HG03565 (cell line): ENCODE measurements around the gene FAM222B.
A peak's percentile ranks its signal among the peaks of the same experiment; 100 is the strongest.
"Not testable (repeated sequence)": the region's sequence is repeated elsewhere in the genome, so short reads cannot be mapped to it uniquely, and the experiment has no call there.

ENCODE experiments used
- ATAC-seq: cut with Tn5 transposase; IDR thresholded peaks from one replicate; pipeline ENCODE4 v1.9.1; 2021; ENCODE audit warnings: mild to moderate bottlenecking, moderate library complexity; ENCODE audit not compliant: unreplicated experiment

Gene FAM222B

DNA sequence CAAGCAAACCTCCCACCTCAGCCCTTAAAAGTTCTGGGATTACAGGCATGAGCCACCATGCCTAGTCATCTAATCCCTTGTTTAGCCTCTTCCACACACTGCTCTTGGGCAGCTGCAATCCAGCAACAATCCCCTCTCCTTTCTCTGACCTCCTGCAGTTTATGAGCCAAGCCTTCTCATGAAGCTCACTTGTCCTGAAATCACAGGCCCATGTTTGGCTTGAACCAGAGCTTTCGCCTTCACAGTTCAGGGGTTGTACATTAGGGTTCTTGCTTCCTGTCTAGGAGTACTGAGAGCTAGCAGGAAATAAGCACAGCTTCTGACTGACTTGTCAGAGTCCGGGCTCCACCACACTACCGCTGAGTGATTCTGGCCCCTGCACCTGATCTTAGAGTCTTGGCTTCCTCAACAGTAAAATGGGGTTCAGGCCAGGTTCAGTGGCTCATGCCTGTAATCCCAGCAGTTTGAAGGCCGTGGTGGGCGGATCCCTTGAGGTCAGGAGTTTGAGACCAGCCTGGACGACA lies 28.5 kb upstream of the FAM222B start:
- ATAC-seq: peak; percentile 56

DNA sequence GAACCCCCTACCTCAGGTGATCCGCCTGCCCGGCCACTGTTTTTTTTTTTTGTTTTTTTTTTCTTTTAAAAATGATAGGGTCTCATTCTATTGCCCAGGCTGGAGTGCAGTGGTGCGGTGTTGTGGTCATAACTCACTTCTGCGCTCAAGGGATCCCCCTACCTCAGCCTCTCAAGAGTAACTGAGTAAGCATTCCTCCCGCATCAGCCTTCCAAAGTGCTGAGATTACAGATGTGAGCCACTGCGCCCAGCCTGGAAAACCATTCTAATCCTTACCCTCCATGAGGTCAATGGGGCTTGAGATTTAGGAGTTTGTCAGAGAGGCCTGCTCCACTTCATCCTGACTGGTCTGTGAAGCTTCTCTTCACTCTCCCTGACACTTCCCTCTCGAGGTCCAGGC lies 24.7 kb upstream of the FAM222B start:
- ATAC-seq: no peak

DNA sequence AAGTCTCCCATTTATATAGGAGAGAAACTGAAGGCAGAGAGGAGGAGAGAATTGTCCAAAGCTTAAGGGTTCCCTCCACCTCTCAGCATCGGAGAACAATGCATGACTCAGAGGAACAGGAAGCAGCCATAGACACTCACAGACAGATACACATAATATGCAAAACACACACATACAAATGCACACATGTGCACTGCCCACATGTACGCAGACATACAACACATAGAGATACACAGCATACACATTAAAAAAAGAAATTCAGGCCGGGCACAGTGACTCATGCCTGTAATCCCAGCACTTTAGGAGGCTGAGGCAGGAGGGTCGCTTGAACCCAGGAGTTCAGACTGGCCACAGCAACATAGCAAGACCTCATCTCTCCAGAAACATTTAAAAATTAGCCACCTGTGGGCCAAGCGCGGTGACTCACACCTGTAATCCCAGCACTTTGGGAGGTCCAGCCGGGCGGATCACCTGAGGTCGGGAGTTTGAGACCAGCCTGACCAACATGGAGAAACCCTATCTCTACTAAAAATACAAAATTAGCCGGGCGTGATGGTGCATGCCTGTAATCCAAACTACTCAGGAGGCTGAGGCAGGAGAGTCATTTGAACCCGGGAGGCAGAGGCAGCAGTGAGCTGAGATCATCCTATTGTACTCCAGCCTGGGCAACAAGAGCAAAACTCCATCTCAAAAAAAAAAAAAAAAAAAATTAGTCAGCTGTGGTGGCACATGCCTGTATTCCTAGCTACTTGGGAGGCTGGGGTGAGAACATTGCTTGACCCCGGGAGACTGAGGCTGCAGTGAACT lies 23.6 kb upstream of the FAM222B start:
- no peak for ATAC-seq

DNA sequence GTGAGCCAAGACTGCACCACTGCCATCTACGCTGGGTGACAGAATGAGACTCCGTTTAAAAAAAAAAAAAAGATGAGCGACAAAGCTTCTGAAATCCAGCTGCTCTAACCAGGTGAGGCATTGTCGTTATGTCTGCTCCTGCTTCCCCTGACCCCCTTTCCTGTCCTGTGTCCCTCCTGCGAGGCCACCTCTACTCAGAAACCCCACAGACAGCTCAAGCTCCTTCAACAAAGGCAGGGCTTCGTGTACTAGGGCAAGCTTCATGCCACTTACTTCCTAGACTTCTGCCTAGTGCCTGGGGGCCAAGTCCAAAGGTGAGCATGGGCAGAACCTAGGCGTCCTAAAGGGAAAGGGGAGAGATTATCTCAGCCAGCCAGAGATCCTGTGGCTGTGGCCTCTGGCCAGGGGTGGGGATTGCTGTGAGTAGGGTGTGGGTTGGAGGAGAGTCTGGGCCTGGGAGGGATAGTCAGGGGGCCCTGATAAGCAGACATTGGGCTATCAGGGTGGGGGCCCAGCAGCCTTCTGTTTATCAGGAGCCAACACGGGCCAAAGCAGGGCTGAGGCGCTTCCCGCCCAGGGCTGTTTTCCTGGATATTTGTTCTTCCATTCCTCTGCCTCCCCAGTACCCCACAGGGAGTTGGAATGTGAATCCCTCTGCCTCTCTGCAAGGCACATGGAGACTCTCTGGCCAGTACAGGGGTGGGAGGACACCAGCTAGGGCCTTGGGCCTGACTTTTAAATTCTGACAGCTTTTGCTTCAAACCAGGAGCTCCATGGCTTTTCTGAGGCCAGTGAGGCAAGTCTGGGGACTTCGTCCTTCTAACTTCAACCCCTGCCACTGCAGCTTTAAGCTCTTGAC lies 22.6 kb upstream of the FAM222B start:
- no peak for ATAC-seq

DNA sequence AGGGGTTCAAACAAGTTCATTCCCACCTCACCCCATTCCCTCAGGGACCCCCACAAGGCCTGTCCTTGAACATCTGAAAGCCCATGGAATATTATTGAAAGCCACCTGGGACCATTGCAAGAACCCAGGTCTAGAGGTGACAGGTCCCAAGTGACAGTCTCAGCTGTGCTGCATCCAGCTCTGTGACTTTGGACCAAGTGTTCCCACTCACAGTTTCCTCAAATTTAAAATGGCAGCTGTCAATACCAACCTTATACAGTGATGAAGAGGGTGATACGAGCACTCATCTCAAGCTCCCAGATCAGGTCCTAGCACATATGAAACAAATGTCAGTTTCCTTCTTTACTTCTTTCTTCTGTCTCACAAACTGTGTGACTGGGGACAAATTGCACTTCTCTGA lies 21.4 kb upstream of the FAM222B start:
- no peak for ATAC-seq

DNA sequence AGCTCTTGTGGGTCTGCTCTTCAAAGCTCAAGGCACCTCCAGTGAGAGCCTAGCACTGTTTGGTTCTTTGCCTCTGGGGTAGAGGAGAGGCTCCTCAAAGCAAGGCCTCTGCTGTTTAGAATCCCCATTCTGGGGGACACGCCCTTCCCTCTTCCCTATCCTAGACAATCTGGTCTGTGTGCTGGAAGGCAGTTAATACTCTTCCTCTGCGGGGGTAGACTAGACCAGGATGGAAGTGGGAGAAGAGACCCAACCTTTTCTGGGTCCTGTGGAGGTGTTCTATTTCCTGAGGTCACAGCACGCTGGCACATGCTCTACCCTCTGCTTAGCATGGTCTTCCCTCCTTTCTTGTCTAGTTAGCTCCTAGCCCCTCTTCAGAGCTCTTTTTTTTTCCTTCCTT lies 20.0 kb upstream of the FAM222B start:
- ATAC-seq: no peak

DNA sequence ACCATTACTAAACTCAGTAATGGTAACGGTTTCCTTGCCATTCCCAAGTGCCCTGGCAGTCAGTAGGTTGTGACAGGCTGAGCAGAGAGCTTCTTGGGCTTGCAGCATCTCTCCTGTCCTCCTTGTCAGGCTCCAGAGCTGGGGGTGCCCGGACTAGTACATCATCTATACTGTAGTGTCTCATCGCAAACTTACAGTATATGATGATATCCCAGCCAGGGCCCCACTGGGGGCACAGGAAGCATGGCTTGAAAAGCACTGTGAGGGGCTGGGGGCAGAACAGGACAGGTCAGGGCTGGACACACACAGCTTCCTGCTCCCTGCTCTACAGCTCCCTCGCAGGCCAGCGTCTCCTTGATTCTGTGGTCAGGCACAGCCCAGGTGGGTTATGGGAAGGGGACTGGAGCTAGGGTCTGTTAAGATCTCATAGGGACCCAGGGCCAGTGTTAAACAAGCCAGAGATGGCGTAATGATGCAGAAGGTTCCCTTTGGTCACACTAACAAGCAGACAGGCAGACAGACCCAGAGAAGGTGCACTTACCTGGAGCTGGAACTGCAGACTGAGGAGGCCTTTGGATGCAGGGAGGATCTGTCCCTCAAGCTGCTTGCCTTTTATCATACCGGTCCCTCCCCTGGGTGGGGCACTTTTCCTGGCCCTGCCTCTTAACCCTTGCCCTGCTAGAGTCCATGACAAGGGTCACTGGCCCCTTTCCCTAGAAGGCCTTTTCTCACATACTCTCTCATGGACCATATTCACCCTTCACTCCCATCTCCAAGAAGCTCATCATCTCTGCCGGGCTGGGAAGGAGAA lies 19.0 kb upstream of the FAM222B start:
- ATAC-seq: no peak

DNA sequence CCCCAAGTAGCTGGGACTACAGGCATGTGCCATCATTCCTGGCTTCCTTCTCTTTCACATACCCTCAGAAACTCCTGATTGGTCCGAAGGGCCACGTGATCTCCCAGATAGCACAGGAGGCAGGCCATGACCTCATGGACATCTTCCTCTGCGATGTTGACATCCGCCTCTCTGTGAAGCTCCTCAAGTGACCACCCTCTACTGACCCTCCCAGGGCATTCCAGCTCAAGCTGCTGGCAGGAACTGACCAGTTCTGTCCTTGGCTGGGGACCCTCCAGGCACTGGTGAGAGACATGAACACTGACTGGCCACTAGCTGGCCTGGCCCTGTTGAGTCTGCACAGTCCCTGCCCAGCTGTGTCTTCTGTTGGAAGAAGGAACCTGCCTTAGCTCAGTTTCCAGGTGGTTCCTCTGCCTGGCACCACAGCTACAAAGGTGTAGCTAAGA lies 17.8 kb upstream of the FAM222B start:
- no peak for ATAC-seq

DNA sequence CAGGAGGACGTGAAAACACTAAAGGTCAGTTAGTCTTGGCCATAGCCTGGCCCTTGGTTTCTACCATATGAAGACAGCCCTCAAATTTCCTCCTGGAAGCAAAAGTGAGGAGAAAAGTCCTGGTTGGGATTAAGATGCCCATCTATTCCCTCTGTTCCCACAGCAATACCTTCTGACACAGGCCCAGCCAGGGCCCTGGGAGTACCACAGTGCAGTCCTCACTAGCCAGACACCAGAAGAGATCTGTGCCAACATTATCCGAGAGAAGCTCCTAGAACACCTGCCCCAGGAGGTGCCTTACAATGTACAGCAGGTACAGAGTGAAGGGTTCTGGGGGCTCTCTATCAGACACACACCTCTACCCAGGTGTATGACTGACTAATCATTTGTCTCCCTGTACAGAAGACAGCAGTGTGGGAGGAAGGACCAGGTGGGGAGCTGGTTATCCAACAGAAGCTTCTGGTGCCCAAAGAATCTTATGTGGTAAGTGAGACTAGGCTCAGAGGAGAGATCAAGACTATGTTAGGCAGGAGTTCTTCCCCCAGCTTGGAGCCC lies 16.3 kb upstream of the FAM222B start:
- ATAC-seq: no peak

DNA sequence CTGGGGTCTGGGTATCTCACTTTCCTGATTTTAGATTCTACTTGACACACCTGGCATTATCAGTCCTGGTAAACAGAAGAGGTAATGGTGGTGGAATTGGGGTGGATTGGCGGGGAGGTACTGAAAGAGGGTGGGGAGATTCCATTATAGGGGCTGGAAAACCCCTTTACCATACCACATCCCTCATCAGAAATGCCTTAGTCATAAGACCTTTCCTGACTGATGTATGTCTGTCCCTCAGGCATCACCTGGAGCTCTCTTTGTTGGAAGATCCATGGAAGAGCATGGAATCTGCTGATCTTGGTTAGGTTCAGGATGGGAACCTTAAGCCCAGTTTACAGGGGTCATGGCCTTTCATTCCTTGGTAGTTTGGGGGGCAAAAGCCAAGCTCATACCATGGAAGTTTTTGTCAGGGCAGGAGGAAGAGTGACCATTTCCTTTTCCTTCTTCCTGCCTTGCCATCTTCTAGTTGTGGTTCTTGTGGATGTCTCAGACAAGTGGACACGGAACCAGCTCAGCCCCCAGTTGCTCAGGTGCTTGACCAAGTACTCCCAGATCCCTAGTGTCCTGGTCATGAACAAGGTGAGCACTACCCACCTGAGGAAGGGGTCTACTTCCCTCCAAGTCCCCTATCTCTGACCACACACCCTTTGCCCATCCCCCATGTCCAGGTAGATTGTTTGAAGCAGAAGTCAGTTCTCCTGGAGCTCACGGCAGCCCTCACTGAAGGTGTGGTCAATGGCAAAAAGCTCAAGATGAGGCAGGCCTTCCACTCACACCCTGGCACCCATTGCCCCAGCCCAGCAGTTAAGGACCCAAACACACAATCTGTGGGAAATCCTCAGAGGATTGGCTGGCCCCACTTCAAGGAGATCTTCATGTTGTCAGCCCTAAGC lies 15.6 kb upstream of the FAM222B start:
- no peak for ATAC-seq

DNA sequence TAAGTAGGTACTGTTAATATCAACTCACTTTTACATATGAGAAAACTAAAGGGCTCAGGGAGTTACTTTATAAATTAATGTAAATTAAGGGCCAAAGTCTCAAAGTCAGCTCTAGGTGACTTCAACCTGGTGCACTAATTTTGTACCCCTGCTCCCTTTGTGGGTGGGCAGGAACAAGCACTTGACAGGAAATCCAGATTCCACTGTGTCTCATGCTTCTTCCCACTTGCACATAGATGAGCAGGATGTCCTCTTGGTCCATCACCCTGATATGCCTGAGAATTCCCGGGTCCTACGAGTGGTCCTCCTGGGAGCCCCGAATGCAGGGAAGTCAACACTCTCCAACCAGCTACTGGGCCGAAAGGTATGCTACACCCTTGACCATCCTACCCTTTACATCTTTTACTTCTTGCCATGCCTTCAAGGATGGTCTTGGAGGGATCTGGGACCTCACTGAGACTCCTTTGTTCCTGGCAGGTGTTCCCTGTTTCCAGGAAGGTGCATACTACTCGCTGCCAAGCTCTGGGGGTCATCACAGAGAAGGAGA lies 13.5 kb upstream of the FAM222B start:
- ATAC-seq: no peak

DNA sequence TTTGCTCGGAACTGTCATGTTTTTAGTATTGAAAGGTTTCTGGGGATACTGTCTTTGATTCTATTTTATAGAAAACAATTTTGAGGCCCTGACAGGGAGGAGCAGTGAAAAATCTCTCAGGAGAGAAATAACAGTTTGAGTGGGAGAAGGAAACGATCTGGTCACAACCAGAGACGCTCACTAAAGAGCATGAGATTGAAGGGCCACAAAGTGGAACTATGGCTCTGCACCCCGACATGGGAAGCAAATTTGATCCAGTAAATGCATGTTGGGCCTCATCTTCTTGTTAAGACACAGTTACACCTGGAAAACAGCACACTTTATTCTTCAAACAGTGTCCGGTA lies 12.7 kb upstream of the FAM222B start:
- no peak for ATAC-seq

DNA sequence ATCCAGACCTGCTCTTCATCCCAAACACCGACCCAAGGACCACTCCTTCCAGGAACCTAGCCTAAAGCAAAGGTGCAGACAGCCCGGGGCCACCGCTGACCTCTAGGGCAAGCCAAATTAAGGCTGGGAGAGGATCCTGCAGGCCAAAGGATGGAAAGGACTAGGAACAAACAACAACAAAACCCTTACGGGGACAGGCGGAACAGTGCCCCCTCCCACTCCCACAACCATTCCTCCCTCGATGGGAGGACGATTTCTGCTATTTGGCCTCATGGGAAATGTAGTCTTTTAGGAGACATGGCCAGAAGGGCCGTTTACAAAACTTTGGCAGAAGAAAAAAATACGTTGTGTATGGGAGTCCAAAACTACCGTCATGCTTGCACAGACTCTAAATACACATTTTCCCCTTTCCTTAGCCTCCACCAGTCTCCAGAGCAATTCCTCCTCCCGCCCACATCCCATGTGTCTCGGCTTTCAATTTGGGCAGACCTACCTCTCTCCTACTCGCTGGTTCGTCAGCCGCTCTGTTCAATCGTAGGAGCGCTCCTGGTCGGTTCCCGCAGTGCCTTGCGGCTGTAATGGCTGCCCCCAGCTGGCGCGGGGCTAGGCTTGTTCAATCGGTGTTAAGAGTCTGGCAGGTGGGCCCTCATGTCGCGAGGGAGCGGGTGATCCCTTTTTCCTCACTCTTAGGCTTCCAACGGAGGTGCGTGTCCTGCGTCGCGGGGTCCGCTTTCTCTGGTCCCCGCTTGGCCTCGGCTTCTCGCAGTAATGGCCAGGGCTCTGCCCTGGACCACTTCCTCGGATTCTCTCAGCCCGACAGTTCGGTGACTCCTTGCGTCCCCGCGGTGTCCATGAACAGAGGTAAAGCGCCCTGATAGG lies 12.1 kb upstream of the FAM222B start, which contains the start of gene ERAL1:
ERAL1 (plus strand) TSS at position 560 of the 879 bp plus-strand sequence; CDS start at position 579, 19 bp downstream.
- peak; percentile 87 for ATAC-seq

DNA sequence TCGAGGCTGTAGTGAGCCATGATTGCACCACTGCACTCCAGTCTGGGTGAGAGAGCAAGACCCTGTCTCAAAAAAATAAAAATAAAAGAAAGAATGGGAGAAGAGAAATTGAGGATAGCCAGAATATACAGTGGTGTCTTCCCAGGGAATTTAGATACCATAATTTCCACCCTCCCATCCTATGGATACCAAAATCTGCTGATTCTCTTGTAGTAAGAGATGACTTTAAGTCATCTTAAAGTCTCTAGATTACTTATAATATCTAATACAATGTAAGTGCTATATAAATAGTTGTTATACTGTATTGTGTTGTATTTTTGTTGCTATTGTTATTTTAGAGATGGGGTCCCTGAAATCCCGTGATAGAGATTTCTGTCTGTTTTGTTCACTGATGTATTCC lies 10.7 kb upstream of the FAM222B start:
- no peak for ATAC-seq

DNA sequence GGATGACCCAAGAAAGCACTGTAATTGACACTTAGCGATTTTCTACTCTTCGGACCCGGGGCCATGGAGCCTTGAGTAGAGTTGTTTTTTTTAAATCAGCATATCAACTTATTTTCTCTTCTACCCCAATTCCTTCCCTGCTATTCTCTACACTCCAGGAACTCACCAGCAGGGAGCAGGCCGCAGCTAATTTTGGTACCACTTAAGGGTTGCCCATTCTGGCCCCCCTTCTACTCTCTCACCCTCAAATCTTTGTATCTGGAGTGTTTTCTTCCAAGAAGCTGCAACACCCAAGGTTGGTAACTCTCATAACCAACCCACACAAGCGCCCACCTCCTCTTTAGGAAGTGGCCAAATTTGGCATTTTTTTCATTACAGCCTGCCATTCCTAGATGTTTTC lies 6.7 kb upstream of the FAM222B start:
- no peak for ATAC-seq

DNA sequence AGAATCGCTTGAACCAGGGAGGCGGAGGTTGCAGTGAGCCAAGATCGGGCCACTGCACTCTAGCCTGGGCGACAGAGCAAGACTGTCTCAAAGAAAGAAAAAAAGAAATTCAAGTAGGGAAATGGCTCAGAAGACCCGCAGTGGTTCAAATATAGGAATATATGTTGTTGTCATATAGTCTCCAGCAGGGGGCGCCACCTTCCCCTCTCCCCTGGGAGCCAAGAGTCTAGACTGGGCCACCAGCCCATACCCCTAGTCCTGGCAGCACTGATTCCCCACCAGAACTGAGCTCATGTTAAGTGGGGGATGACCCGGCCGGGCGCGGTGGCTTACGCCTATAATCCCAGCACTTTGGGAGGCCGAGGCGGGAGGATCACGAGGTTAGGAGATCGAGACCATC lies 6.1 kb upstream of the FAM222B start:
- ATAC-seq: not testable (repeated sequence)

DNA sequence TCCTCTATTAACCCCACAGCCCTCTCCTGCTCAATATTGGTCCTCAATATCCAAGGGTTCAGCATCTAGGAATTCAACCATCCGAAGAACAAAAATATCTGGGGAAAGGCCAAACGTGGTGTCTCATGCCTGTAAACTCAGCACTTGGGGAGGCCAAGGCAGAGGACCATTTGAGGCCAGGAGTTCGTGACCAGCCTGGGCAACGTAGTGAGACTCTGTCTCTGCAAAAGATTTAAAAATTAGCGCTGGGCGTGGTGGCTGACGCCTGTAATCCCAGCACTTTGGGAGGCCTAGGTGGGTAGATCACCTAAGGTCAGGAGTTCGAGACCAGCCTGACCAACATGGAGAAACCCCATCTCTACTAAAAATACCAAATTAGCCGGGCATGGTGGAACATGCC lies 4.1 kb upstream of the FAM222B start:
- ATAC-seq: not testable (repeated sequence)

DNA sequence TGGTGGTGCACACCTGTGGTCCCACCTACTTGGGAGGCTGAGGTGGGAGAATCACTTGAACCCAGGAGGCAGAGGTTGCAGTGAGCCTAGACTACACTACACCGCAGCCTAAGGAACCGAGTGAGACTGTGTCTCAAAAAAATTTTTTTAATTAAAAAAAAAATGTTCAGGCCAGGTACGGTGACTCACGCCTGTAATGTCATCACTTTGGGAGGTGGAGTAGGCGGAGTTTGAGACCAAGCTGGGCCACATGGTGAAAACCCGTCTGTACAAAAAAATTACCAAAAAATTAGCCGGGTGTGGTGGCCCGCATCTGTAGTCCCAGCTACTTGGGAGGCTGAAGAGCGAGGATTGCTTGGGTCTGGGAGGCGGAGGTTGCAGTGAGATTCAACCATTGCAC lies 3.6 kb upstream of the FAM222B start:
- ATAC-seq: no peak

DNA sequence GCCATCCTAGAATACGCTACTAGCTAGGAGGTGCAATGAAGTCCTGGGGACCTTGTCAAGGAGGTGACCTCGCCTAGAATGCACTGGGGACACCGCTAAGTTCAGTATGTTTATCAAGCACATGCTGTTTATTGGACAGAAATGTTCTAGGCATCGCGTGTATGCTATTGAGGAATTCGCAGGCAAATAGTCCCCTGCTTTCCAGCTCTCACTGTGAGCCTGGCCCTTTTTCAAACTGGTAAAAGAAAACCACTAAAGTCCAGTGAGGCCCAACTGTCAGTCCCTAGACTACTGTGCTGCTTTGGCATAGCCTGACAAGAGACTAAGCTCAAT lies 1.2 kb upstream of the FAM222B start:
- no peak for ATAC-seq
